T1000 (cell line): ENCODE data around the gene CALML4.
"Not testable (repeated sequence)": the region's sequence is repeated elsewhere in the genome, so short reads cannot be mapped to it uniquely, and the experiment has no call there.

Experiments used
- DNase-seq: peaks from one replicate; lab custom pipeline; 2025; ENCODE audit warnings: mixed read lengths; lab: John Stamatoyannopoulos, UW

Gene CALML4

DNA sequence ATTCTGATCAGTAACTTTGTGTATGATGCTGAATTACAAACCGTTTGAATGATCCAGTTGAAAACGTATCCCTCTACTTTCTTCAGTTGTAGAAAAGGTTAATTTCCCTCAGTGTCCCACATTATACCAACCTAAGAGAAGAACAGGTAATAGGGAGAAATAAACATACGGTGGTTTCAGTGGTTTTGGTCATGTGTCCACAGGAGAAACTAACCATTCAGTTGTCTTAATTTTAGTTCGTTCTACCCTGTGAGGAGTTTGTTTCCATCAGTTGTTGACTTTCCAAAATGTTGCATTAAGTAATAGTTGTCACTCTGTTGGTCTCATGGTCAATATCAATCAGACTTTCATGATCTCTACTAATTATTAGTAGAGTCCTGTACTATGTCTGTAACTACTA is 15.1 kb downstream of the CALML4 start:
- no peak for DNase-seq

DNA sequence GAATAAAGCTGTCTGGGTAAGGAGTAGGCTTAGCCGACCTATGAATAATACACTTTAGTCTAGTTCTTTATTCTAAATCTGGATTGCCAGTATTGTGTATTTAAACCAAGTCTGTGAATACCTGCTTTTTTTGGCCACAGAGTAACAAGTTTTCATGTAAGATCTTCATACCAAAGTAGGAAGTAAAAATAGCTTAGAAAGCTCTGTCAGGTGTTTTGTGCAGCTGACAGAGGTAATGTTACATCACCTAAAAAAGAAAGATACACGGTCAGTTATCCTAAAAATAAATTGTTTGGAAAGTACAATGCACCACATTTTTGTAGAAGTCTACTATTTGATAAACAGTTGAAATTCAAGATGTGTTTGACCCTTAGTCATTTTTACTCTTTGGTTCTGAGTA is 16.5 kb downstream of the CALML4 start:
- no peak for DNase-seq

DNA sequence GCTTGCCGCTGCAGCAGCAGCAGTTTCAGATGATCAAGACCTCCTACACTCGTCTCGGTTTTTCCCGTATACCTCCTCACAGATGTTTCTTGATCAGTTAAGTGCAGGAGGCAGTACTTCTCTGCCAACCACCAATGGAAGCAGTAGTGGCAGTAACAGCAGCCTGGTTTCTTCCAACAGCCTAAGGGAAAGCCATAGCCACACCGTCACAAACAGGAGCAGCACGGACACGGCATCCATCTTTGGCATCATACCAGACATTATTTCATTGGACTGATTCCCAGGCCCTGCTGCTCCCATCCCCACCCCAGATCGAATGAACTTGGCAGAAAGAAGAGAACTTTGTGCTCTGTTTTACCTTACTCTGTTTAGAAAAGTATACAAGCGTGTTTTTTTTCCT is 17.6 kb downstream of the CALML4 start:
- no peak for DNase-seq

DNA sequence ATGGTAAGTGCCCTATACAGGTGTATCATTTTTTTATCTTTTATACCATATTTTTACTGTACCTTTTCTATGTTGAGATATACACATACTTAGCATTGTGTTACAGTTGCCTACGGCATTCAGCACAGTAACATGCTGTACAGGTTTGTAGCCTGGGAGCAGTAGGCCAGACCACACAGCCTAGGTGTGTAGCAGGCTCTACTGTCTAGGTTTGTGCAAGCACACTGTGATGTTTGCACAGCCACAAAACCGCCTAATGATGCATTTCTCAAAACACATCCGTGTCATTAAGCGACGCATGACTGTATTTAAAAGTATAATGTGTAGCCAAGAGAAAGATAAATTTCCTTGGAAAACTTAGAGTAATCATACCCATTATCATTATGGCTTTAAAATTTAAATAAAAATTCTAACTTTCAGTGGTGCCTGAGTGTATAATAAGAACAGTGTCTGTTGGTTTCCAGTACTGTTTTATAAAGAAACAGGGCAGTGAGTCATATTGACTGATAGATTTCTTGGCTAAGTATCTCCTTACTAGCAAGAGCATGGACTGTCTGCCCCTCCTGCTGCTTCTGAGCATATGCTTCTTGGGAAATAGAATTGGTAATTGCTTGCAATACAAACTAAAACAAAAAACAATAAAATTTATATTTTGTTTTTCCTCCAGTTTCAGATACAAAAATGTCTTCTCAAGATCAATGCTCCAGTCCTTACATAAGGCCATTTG is 18.3 kb downstream of the CALML4 start:
- no peak for DNase-seq

DNA sequence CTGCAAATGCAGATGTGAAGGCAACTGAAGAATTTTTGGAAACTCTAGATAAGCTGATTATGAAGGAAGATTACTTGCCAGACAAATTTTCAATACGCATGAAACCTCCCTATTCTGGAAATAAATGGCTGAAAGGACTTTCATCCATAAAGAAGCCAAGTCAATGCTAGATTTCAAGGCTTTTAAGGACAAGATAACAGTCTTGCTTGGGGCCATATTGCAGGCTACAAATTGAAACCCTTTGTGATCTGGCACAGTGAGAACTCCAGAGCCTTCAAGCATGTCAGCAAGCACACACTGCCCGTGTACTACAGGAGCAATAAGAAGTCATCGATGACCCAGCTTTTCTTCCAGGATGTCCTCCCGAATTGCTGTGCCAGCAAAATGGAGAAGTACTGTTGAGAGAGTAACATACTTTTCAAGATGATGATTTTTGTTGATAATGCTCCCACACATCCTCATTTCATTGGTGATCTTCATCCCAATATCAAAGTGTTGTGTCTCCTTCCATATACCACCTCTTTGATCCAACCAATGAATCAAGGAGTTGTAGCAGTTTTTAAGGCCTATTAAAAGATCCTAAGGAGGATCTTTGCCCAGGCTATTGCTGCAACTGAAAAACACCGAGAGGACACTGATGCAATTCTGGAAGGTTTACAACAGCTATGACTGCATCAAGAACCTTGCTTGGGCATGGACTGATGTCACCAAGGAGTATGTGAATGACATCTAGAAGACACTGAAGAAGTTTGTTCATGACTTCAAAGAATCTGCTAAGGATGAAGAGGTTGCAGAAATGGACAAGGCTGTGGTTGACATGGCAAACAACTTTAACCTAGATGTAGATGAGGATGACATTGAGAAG is 20.3 kb downstream of the CALML4 start:
- DNase-seq = no peak

DNA sequence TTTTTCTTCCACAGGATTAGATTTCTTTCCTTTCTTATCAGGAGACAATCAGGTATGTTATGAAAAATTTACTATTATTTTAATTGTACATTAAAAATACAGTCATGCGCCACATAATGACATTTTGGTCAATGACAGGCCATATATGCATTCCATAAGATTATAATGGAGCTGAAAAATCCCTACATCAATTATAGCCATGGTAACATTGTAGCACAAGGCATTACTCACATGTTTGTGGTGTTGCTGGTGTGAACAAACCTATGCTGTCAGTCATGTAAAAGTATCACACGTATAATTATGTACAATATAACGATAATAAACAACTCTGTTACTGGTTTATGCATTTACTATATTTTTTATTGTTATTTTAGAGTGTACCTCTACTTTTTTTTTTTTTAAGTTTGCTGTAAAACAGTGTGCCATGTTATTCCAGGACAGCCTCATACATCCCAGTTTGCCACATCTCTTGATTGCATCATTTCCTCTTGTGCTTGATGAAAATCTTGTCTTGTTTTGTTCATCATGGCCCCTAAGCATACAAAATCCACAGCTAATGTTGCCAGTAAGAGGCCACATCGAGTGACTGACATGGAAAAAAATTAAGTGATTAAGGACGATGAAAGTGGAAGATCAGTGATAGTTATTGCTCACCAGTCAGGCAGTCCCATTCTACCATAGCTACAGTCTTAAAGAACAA is 21.4 kb downstream of the CALML4 start:
- DNase-seq = no peak

DNA sequence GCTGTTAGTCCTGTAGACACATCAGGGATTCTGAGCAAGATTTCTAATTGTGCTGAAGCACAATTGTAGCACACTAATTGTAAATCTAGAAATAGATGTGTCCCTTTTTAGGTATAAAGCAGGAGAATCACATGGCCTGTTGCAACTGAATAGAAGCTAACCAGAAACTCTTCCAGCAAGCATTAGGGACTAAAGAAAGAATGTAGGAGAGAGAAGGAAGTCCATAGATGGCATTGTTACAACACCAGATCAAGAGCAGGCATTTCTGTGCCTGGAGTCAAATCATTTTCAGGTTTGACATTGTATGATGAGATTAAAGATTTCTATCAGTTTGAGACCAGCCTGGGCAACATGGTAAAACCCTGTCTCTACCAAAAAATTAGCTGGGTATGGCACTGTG is 27.4 kb downstream of the CALML4 start:
- DNase-seq = no peak

DNA sequence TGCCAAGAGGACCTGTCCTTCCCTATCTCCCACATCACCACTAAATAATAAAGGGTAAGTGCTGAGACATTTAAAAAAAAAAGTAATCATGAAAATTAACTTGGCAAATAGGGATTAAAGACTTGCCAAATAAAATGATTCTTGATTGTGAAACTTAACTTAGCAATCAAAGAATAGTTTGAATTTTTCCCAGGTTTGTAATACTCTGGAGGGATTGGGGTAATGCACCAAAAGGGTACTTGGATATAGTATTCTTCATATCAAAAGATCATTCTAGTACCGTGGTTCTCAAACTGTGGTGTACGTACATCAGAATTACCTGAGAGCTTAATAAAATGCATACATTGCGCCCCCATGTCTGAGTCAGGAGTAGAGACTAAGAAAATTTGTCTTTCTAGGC is 28.5 kb downstream of the CALML4 start:
- no peak for DNase-seq

DNA sequence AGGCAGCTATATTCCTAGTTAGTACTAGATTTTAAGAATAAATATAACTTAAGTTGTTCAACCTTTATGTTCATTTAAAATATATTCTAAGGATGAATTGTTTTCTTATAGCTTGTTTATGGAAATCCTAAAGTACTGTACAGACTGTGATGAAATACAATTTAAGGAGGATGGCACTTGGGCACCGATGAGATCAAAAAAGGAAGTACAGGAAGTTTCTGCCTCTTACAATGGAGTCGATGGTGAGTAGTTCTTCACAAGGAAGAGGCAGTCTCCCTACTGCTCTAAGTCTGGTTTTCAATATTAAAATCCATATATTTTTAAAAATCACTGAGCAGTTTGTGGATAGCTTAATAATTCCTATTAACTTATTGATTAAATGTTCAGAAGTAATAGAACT is 29.6 kb downstream of the CALML4 start:
- no peak for DNase-seq

DNA sequence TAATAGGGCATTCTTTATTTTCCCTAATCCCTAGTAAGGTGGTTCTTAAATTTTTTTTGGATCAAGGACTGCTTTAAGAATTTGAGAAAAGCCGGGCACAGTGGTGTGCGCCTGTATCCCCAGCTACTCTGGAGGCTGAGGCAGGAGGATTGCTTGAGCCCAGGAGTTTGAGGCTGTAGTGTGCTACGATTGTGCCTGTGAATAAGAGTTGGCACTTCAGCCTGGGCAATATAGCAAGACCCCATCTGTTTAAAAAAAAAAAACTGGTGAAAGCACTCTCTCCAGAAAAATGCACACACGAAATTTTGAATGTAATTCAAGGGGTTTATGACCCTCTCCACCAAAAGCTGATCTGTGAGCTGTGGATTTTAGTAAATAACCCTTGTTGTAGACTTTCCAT is 32.0 kb downstream of the CALML4 start:
- DNase-seq = no peak

DNA sequence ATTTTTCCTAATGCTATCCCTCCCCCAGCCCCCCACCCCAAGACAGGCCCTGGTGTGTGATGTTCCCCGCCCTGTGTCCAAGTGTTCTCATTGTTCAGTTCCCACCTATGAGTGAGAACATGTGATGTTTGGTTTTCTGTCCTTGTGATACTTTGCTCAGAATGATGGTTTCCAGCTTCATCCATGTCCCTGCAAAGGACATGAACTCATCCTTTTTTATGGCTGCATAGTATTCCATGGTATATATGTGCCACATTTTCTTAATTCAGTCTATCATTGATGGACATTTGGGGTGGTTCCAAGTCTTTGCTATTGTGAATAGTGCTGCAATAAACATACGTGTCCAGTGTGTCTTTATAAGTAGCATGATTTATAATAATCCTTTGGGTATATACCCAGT is 33.1 kb downstream of the CALML4 start:
- DNase-seq = not testable (repeated sequence)

DNA sequence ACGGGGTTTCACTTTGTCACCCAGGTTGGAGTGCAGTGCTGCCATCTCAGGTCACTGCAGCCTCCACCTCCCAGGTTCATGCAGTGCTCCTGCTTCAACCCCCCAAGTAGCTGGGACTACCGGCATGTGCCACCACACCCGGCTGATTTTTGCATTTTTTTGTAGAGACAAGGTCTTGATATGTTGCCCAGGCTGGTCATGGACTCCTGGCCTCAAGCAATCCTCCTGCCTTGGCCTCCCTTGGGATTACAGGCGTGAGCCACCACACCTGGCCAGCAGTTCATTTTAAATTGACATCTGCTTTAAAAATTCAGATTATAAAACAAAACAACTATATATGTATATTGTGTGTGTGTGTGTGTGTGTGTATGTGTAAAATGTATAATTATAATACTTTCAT is 38.3 kb downstream of the CALML4 start:
- no peak for DNase-seq

DNA sequence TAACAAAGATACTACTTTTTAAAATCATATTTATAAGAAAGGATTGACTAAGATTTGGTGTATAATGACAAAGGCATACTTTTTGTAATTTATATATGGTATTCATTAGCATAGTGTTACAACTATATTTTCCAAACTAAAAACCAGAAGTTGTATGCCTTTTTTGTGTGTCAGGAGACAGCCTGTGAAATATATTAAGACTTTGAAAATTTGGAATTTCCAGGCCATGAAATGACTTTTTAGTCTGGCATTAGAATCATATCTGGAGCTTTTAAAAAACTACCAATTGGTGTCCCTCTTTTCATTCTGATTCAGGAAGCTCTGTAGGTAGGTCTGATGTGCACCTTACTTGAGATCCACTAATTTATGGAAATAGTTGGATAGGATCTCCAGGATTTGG is 41.9 kb downstream of the CALML4 start:
- no peak for DNase-seq

DNA sequence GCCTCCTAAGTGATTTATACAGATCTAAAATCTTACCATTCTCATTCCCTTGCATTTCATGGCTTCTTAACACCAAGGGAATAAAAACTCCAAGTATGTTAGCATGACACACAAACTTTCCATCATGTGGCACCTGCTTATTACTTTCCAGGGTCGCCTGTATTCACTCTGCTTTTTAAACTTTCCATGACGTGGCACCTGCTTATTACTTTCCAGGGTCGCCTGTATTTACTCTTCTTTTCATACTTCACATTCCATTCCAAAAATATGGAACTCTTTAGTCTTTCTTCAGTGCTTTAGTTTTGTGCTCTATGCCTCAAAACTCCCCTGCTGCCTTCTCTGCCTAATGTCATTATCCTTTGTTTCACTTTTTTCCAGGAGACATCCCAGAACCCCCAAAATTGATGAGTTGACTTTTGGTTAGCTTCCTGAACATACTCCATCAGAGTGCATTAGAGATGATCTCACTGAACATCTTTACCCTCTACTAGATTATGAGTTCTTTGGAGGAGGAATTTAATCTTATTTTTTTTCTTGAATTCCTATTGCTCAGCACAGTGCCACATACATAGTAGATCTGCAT is 47.0 kb downstream of the CALML4 start:
- no peak for DNase-seq

DNA sequence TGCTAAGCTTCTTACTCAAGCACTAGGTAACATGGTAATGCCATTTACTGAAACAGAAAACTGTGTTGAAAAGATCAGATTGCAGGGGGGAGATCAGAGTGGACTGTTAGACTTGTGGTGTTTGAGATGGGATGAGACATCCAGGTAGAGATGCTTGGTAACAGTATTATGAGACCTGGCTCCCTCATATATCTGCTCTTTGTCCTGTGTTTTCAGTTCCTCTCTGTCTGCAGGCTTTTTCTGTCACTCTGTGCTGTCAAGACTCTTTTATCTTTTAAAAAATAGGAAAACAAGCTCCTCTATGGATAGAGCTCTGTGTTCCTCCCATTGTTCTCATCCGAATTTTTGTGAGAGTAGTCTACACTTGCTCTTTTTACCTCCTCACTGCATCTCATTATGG is 48.1 kb downstream of the CALML4 start:
- no peak for DNase-seq

DNA sequence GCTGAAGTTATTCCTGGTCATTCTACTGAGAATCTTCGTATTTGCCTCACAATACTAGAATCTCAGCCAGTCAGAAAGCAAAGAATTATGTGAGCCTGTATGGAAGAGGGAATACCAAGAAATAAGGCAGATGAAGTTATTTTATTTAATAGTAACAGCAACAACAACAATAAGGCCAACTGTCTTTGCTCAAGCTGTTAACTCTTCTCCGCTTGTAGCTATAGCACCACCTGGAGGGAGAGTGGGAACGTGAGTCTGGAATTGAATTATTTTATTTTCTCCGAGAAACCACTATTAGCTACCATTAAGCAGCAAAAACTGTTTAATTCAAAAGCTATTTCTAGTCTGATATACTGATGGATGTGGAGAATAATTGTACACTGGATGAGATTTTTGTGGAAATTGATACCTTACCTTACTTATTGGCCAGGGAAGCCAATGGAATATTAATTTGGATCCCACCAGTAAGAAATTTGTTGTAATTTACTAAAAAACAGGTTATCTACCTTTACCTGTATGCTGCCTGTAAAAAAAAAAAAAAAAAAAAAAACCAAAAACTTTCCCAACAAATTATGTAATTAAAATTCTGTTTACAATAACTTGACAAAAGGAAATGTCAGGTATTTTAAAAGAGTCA is 50.1 kb downstream of the CALML4 start:
- no peak for DNase-seq

DNA sequence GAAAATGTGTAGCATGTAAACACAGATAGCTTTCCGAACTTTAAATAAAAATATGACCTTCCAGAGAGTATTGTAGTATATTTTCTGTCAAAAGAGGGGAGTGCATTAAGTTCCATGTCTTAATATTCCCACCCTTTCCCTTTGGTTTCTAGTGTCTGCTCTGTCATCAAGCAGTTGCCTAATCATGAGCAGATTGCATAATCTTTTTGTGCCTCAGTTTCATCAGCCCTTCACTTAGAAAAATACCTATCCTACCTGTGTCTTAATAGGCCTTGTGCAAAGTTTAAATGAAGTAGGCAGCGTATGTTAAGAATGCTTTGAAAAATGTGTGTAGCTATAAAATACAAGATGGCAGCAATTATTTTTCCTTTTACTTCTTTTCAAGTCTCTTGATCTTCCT is 52.8 kb downstream of the CALML4 start:
- no peak for DNase-seq

DNA sequence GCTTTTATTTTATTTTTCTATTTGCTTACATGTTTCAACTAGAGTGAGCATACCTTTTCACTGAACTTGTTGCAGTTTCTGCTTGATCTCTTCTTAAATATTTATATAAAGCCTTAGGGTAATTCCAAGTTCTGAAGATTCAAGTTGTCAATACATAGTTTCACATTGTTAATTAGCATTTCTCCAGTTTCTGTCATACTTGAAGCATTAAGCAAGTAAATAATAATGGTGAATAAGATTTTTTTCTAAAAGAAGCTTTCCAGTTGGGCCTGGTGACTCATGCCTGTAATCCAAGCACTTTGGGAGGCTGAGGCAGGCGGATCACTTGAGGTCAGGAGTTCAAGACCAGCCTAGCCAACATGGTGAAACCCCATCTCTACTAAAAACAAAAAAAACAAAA is 53.9 kb downstream of the CALML4 start:
- no peak for DNase-seq

DNA sequence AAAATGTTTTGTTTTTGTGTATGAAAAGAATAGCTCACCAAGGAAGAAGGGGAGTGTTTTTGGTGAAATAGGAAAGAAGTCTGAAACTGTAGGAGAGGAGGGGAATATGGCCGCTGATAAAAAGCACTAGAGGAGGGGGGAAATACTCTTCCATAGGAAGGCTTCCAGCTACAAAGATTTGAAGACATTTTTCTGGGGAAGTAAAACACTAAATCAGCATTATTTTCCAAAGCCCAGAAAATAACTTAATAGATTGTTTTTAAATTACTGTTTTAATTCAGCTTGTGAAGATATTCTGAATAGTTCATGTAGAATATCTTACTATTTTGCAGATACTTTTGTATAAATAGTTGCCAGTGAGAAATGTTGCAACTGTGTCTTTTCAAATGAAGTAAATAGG is 54.9 kb downstream of the CALML4 start:
- no peak for DNase-seq

DNA sequence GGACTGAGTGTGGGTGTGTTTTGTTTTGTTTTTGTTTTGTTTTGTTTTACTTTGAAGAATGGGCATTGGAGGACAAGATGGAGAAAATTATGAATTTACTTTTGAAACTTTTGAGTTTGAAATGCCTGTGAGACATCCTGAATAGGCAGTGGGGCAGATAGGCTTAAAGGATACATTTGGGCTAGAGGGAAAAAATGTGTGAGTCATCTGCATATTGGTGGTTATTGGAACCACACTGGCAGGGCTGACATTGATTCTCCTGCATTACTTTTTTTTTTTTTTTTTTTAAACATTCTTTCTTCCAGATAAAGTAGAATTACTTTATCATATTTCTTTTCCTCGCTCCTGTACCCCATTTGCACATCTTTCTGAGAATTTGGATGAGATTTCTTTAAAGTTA is 56.1 kb downstream of the CALML4 start:
- no peak for DNase-seq

DNA sequence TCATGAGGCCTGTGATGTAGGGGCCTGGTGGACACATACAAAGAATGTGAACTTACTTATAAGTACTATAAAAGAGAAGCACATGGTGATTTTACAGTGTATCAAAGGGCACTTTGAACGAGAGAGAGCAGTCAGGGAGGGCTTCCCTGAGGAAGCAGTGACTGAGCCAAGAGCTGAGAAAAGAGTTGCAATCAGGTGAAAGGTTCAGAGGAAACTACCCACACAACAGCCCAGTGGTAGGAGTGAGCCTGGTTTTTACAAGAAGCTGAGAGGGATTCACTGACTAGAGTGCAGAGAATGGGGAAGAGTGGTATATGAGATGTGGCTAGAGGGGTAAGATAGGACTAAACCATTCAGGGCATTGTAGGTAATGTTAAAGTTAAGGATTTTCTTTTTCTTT is 57.1 kb downstream of the CALML4 start:
- DNase-seq = no peak

DNA sequence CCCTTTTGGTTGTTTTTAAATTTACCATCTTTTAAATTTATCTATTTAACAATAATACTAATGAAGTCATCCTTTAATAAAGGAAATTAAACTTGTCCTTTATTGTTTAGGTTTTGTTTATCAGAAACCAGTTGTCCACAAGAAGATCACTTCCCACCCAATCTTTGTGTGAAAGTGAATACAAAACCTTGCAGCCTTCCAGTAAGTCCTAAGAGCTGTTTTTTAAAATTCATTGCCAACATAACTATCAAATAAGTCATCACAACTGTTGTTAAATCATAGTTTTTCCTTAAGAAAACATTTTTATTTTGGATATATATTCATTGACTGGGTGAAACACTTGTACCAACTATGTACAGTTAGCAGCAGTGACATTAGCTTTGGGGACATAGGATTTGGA is 59.4 kb downstream of the CALML4 start:
- no peak for DNase-seq
